WTC11 (cell line): Measurements from ENCODE around the gene GRK6.

ENCODE experiments used
- CREB1 ChIP-seq: sonication (generic); formaldehyde crosslinking; IDR thresholded peaks from 2 replicates; pipeline ENCODE4 v1.8.0; 2023; ENCODE audit warnings: mild to moderate bottlenecking, missing genetic modification reagents
- JUN ChIP-seq: sonication (generic); formaldehyde crosslinking; IDR thresholded peaks from 2 replicates; pipeline ENCODE4 v1.8.0; 2023; ENCODE audit warnings: mild to moderate bottlenecking, missing genetic modification reagents
- MXD4 ChIP-seq: fragments of 250-450 bp; sonication (Bioruptor Pico); IDR thresholded peaks from 2 replicates; pipeline ENCODE4 v1.8.0; 2021; ENCODE audit warnings: mild to moderate bottlenecking, moderate library complexity, borderline replicate concordance
- NFE2L1 ChIP-seq: sonication (generic); formaldehyde crosslinking; IDR thresholded peaks from 2 replicates; pipeline ENCODE4 v1.8.1; 2023; ENCODE audit warnings: missing genetic modification reagents
- SOX15 ChIP-seq: fragments of 250-450 bp; sonication (Bioruptor Pico); IDR thresholded peaks from 2 replicates; pipeline ENCODE4 v1.9.0; 2021; ENCODE audit warnings: mild to moderate bottlenecking
- TF ChIP-seq, protein P1 (sequence below): fragments of 200-600 bp; IDR thresholded peaks from 2 replicates; pipeline ENCODE4 v1.8.0; 2022; ENCODE audit warnings: antibody characterized with exemption
- TF ChIP-seq, protein P2 (sequence below): sonication (generic); formaldehyde crosslinking; IDR thresholded peaks from 2 replicates; pipeline ENCODE4 v1.8.1; 2023; ENCODE audit warnings: mild to moderate bottlenecking, moderate library complexity, missing genetic modification reagents

DNA sequence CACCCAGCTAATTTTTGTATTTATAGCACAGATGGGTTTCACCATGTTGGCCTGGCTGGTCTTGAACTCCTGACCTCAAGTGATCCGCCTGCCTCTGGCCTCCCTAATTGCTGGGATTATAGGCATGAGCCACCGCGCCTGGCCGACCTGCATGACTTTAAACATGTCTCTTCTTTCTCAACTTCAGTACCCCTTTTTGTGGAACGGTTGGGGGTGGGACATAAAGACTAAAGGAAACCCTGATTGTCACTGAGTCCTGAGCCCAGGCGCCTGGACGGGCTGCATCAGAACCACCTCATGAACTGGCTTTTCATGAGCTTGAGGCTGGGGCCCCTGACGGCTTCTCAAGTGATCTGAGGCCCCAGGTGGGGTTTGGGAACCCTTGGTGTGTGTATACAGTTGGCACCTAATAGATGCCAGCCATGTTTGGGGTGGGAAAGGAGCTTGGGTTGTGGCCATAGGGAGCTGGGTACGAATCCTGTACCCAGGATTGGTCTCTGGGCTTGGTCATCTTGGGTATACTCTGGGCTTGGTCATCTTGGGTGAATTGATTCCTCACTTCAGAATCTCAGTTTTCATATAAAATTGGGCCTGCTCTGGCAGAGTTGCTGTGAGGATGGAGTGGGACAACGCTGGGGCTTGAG lies 2.2 kb downstream of the GRK6 start:
- TF ChIP-seq, protein P1, sequence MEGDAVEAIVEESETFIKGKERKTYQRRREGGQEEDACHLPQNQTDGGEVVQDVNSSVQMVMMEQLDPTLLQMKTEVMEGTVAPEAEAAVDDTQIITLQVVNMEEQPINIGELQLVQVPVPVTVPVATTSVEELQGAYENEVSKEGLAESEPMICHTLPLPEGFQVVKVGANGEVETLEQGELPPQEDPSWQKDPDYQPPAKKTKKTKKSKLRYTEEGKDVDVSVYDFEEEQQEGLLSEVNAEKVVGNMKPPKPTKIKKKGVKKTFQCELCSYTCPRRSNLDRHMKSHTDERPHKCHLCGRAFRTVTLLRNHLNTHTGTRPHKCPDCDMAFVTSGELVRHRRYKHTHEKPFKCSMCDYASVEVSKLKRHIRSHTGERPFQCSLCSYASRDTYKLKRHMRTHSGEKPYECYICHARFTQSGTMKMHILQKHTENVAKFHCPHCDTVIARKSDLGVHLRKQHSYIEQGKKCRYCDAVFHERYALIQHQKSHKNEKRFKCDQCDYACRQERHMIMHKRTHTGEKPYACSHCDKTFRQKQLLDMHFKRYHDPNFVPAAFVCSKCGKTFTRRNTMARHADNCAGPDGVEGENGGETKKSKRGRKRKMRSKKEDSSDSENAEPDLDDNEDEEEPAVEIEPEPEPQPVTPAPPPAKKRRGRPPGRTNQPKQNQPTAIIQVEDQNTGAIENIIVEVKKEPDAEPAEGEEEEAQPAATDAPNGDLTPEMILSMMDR: no peak
- TF ChIP-seq CREB1 (CRISPR knock-in tag): no peak
- TF ChIP-seq NFE2L1 (CRISPR knock-in tag): no peak
- no peak for TF ChIP-seq JUN
- no peak for TF ChIP-seq SOX15 (CRISPR knock-in tag)
- TF ChIP-seq, protein P2, sequence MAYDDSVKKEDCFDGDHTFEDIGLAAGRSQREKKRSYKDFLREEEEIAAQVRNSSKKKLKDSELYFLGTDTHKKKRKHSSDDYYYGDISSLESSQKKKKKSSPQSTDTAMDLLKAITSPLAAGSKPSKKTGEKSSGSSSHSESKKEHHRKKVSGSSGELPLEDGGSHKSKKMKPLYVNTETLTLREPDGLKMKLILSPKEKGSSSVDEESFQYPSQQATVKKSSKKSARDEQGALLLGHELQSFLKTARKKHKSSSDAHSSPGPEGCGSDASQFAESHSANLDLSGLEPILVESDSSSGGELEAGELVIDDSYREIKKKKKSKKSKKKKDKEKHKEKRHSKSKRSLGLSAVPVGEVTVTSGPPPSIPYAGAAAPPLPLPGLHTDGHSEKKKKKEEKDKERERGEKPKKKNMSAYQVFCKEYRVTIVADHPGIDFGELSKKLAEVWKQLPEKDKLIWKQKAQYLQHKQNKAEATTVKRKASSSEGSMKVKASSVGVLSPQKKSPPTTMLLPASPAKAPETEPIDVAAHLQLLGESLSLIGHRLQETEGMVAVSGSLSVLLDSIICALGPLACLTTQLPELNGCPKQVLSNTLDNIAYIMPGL: no peak
- TF ChIP-seq MXD4 (CRISPR knock-in tag): no peak
